Activated naive CD8-positive, alpha-beta T cell (primary cell): ENCODE data around the gene LRRC63.
"Not testable (repeated sequence)": the region's sequence is repeated elsewhere in the genome, so short reads cannot be mapped to it uniquely, and the experiment has no call there.

Experiments
- H3K27ac Mint-ChIP-seq: one replicate; pipeline ENCODE4 v1.8.0; 2021; ENCODE audit warnings: mixed read lengths
- H3K27me3 Mint-ChIP-seq: one replicate; pipeline ENCODE4 v1.8.0; 2021; ENCODE audit warnings: mixed read lengths
- H3K36me3 Mint-ChIP-seq: one replicate; pipeline ENCODE4 v1.8.0; 2021; ENCODE audit warnings: mixed read lengths
- H3K4me1 Mint-ChIP-seq: one replicate; pipeline ENCODE4 v1.8.0; 2021; ENCODE audit warnings: low read depth, mixed read lengths
- H3K4me3 Mint-ChIP-seq: one replicate; pipeline ENCODE4 v1.8.0; 2021; ENCODE audit warnings: mild to moderate bottlenecking, mixed read lengths
- H3K9me3 Mint-ChIP-seq: one replicate; pipeline ENCODE4 v1.8.0; 2021; ENCODE audit warnings: low read depth, mixed read lengths

Gene LRRC63, protein sequence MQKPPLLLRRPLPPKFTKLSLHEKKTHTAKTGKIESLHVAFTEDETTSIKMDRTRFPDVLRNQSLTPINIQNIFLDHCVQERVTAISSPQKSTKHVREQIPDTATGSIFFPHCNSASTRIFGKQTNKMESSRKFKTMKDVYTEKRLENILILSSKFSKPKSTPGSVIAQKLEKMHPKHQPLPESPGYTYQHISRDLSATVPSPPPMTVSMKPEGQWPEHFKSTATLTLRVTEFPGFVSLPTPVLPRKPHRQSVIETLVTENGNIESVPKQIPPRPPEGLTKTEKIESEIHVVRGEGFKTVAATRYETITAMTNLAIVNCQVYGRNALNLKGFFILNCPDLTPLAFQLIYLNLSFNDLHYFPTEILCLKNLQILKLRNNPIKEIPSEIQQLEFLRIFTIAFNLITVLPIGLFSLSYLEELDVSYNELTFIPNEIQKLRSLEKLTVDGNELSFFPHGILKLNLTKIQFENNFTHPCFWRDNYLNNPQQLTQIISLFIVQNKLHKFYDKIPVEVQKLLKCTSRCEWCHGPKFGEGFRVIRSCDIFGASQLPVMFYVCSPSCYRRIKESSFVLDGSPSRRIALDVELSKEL

DNA sequence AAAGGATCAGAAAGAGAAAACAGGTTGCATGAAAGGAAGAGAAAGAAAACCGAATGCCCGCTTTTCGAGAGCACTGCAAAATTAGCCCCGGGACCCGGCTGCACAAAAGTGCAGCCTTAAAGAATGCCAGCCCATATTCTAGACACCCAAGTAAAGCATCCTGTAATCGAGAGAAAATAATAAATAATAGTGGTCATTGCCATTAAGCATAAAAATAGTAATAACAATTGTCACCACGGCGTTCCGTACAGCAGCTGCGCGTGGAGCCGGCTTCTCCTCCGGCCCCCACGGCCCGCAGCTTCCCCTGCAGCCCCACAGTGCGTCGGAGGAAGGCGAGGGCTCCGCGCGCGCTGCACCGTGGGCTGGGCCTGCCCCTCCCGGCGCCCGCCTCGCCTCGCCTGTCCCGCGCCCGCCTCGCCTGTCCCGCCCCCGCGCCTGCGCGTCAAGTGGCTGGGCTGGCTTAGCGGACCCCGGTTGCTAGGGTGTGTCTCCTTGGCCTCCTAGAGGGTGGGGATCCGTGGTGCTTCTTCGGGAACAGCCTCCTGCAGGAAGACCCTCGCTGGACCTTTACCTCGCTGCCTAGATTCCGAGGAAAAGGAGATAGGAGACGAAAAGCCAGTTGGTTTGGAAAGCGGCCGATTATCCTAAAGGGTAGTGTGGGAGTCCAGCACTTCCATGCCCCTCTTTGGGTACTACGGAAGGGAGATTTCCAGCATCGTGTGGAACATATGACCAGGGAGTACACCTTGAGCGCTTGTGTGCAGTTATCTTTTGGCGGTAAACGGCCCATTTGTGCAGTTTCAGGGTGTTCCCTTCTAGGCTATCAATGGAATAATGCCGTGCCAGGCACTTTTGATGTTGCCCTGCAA is at the start of gene LRRC63:
LRRC63 (plus strand) TSS at position 446 of the 869 bp plus-strand sequence. CDS start 1,107 bp downstream, outside the sequence.
- Mint-ChIP-seq H3K27me3 (no peaks in the 10 kb centered on the region), H3K36me3 (no peaks in the 10 kb centered on the region), H3K9me3 (no peaks in the 10 kb centered on the region), H3K27ac (peak within 1 kb of the TSS; percentile 93), H3K4me1 (peaks cover 21% of the 10 kb centered on the region), H3K4me3 (peak within 1 kb of the TSS; percentile 95)

DNA sequence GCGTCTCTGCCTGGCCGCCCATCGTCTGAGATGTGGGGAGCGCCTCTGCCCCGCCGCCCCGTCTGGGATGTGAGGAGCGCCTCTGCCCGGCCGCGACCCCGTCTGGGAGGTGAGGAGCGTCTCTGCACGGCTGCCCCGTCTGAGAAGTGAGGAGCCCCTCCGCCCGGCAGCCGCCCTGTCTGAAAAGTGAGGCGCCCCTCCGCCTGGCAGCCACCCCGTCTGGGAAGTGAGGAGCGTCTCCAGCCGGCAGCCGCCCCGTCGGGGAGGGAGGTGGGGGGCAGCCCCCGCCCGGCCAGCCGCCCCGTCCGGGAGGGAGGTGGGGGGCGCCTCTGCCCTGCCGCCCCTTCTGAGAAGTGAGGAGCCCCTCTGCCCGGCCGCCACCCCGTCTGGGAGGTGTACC is 49.0 kb upstream of the LRRC63 start:
- Mint-ChIP-seq H3K27ac (peak overlapping the region; percentile 58), H3K4me1 (peaks cover 77% of the 10 kb centered on the region), H3K36me3 (peaks cover 18% of the 10 kb centered on the region)
- H3K9me3 Mint-ChIP-seq, H3K4me3 Mint-ChIP-seq, H3K27me3 Mint-ChIP-seq: not testable (repeated sequence)

GRCh38 chr13:46164661-46165060 is 47.1 kb upstream of the LRRC63 start:
- H3K36me3 Mint-ChIP-seq: peaks cover 11% of the 10 kb centered on the region
- peaks cover 84% of the 10 kb centered on the region for H3K4me1 Mint-ChIP-seq
- no peaks in the 10 kb centered on the region for H3K9me3 Mint-ChIP-seq
- no peaks in the 10 kb centered on the region for H3K27me3 Mint-ChIP-seq
- H3K27ac Mint-ChIP-seq: peak overlapping the region; percentile 96
- H3K4me3 Mint-ChIP-seq: peak overlapping the region; percentile 80

DNA sequence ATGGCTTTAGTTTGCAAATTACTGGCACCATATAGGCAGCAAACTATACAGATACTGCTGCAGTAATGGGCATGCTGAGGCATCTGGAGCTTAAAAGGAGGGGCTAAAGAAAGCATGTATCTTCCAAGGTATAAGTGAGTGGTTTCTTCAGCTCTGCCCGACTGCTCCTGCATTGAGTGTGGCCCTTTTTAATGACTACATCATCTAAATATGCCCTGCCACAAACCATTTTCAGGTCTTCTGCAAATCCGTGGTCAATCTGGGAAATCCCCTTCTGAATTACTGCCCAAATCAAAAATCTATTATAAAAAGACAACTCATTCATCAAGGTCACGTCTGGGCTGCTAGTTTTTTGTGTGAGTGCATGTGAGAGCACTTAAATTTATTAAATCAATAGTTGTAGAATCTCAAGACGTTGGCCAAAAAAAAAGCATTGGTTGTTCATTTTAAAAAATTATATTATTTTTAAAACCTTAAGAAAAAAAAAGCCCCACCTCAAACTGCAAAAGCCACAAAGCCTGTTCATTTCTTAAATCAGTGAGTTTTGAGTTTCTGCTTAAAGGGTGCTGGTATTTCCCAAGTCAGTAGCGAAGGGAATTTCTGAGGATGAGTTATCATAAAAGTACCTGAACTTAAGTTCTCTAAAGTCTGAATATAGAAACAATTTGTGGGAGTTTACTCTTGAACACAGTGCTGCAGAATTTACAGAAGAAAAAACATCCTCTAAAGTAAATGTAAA is 46.1 kb upstream of the LRRC63 start:
- Mint-ChIP-seq H3K36me3 (peaks cover 14% of the 10 kb centered on the region), H3K27me3 (no peaks in the 10 kb centered on the region), H3K4me3 (peak overlapping the region; percentile 97), H3K9me3 (no peaks in the 10 kb centered on the region), H3K27ac (peak overlapping the region; percentile 96), H3K4me1 (peaks cover 84% of the 10 kb centered on the region)

GRCh38 chr13:46166224-46166584 is 45.5 kb upstream of the LRRC63 start:
- Mint-ChIP-seq H3K27ac (peak overlapping the region; percentile 96), H3K4me1 (peaks cover 86% of the 10 kb centered on the region), H3K9me3 (no peaks in the 10 kb centered on the region), H3K27me3 (no peaks in the 10 kb centered on the region), H3K36me3 (peaks cover 14% of the 10 kb centered on the region), H3K4me3 (peak overlapping the region; percentile 97)

- peaks cover 9% of the 10 kb centered on the region for H3K36me3 Mint-ChIP-seq
- peak overlapping the region; percentile 97 for H3K4me3 Mint-ChIP-seq
- no peaks in the 10 kb centered on the region for H3K27me3 Mint-ChIP-seq
- H3K9me3 Mint-ChIP-seq: no peaks in the 10 kb centered on the region
- peaks cover 86% of the 10 kb centered on the region for H3K4me1 Mint-ChIP-seq
- peak overlapping the region; percentile 96 for H3K27ac Mint-ChIP-seq
Observed at GRCh38 chr13:46166947-46167610, 44.6 kb upstream of the LRRC63 start.

GRCh38 chr13:46168341-46168740 is 43.4 kb upstream of the LRRC63 start:
- Mint-ChIP-seq H3K27me3 (no peaks in the 10 kb centered on the region), H3K27ac (peak overlapping the region; percentile 96), H3K36me3 (peaks cover 11% of the 10 kb centered on the region), H3K4me1 (peaks cover 96% of the 10 kb centered on the region), H3K9me3 (no peaks in the 10 kb centered on the region), H3K4me3 (peak overlapping the region; percentile 97)

DNA sequence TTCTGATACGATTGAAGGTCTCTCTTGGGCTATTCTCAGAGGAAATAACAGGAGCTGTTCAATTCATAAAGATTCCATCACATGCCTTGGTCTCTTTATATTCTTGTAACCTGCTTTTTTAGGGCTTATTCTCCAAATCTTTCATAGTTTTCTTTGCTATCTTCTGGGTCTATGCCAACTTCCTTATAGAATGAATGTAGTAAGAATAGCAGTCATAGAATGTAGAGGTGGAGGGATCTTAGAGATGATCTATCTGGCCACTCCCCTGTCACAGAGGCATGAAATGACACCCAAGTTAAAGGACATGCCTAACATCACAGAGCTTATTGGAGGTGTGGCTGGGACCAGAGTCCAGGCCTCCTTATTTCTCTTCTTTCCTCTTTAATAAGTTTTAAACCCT is 42.9 kb upstream of the LRRC63 start:
- H3K27ac Mint-ChIP-seq: peak overlapping the region; percentile 96
- peaks cover 10% of the 10 kb centered on the region for H3K36me3 Mint-ChIP-seq
- H3K4me1 Mint-ChIP-seq: peaks cover 96% of the 10 kb centered on the region
- H3K4me3 Mint-ChIP-seq: peak overlapping the region; percentile 97
- no peaks in the 10 kb centered on the region for H3K27me3 Mint-ChIP-seq
- H3K9me3 Mint-ChIP-seq: no peaks in the 10 kb centered on the region

DNA sequence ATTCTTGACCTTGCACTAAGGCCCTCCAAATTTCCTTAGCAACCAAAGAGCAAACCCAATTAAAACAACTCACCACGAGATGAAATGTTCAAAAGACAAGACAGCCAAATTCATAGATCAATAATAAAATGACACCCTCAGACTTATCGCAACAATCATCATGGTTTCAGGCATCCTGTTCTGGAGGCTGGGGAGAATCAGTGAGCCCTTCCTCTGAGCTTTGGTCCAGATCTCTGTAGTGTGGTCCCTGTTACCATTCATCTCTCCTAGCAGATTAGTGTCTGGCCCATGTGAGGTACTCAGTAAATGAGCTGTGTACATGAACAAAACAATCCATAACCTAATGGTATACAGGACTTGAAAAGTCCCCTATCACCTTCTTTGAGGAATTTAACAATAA is 42.0 kb upstream of the LRRC63 start:
- no peaks in the 10 kb centered on the region for H3K27me3 Mint-ChIP-seq
- H3K27ac Mint-ChIP-seq: peak overlapping the region; percentile 96
- H3K36me3 Mint-ChIP-seq: peaks cover 7% of the 10 kb centered on the region
- no peaks in the 10 kb centered on the region for H3K9me3 Mint-ChIP-seq
- peaks cover 96% of the 10 kb centered on the region for H3K4me1 Mint-ChIP-seq
- peak overlapping the region; percentile 97 for H3K4me3 Mint-ChIP-seq

DNA sequence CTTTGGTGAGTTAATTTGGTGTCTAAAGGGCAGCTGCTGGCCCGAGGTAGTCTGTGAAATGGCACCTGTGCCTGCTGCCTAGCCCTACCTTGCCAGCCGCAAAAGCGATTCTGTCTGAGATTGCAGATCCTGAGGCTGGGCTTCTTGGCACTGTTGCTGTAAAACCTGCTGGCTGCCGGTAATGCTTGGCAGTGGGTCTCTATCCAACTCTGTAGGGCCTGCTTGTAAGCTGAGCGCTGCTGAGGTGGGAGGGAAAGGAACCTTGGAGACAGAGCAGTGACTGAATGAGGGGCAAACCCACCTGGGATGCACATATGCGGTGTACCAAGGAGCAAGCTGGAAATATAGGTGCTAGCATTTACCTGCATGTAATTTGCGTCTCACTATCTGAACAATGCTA is 41.5 kb upstream of the LRRC63 start:
- Mint-ChIP-seq H3K36me3 (peaks cover 7% of the 10 kb centered on the region), H3K4me3 (peak overlapping the region; percentile 97), H3K4me1 (peaks cover 98% of the 10 kb centered on the region), H3K27me3 (no peaks in the 10 kb centered on the region), H3K9me3 (no peaks in the 10 kb centered on the region), H3K27ac (peak overlapping the region; percentile 96)

- Mint-ChIP-seq H3K9me3 (no peaks in the 10 kb centered on the region), H3K27ac (peak overlapping the region; percentile 96), H3K27me3 (no peaks in the 10 kb centered on the region), H3K4me3 (peak overlapping the region; percentile 97), H3K4me1 (peaks cover 98% of the 10 kb centered on the region), H3K36me3 (peaks cover 7% of the 10 kb centered on the region)
Observed at GRCh38 chr13:46170687-46171086, 41.0 kb upstream of the LRRC63 start.

- Mint-ChIP-seq H3K4me3 (peak overlapping the region; percentile 97), H3K4me1 (peaks cover 99% of the 10 kb centered on the region), H3K27ac (peak overlapping the region; percentile 96), H3K9me3 (no peaks in the 10 kb centered on the region), H3K27me3 (no peaks in the 10 kb centered on the region), H3K36me3 (peaks cover 7% of the 10 kb centered on the region)
Observed at GRCh38 chr13:46171217-46171616, 40.5 kb upstream of the LRRC63 start.

DNA sequence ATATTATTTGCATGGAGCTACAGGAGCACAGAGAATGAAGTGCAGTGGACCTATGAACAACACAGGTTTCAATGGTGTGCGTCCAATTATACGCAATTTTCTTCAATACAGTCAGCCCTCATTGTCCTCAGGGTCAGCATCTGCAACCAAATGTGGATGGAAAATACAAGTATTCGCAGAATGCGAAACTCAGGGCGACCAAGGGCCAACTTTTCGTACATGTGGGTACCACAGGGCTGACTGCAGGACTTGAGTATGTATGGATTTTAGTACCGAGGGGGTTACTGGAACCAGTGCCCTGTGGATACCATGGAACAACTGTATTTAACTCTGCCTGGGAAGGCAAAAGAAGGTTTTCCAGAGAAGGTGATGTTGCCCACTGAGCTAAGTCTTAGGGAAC is 40.0 kb upstream of the LRRC63 start:
- Mint-ChIP-seq H3K27ac (peak overlapping the region; percentile 96), H3K4me1 (peaks cover 99% of the 10 kb centered on the region)

GRCh38 chr13:46172531-46172991 is 39.2 kb upstream of the LRRC63 start:
- no peaks in the 10 kb centered on the region for H3K9me3 Mint-ChIP-seq
- peaks cover 99% of the 10 kb centered on the region for H3K4me1 Mint-ChIP-seq
- peaks cover 17% of the 10 kb centered on the region for H3K36me3 Mint-ChIP-seq
- peak overlapping the region; percentile 96 for H3K27ac Mint-ChIP-seq
- H3K4me3 Mint-ChIP-seq: peak overlapping the region; percentile 97
- H3K27me3 Mint-ChIP-seq: no peaks in the 10 kb centered on the region

More for the DNA sequence above, 40.0 kb upstream of the LRRC63 start:
- H3K36me3 Mint-ChIP-seq: peaks cover 11% of the 10 kb centered on the region
- H3K4me3 Mint-ChIP-seq: peak overlapping the region; percentile 97
- H3K9me3 Mint-ChIP-seq: no peaks in the 10 kb centered on the region
- no peaks in the 10 kb centered on the region for H3K27me3 Mint-ChIP-seq
